GM21381 (cell line): ENCODE results near the gene DPF1.

Experiments
- ATAC-seq: cut with Tn5 transposase; IDR thresholded peaks from one replicate; pipeline ENCODE4 v1.9.1; 2021; ENCODE audit warnings: mild to moderate bottlenecking, moderate library complexity; ENCODE audit not compliant: unreplicated experiment

Gene DPF1

DNA sequence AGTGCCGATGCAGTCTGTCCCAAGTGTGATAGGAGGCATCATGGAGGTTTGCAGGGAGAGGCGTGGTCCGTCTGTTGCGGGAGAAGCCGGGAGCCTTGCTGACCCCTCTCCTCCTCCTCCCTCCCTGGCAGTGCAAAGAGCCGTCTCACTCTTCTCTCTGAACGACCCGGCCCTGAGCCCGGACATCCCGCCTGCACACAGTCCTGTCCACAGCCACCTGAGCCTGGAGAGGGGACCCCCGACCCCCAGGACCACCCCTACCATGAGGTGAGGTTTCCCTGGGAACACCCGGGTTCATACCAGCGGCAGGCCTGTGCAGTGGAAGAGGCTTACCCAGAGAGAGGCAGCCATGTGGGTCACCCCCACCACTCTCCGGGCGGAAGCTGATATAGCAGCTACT is 22.3 kb downstream of the DPF1 start:
- no peak for ATAC-seq

DNA sequence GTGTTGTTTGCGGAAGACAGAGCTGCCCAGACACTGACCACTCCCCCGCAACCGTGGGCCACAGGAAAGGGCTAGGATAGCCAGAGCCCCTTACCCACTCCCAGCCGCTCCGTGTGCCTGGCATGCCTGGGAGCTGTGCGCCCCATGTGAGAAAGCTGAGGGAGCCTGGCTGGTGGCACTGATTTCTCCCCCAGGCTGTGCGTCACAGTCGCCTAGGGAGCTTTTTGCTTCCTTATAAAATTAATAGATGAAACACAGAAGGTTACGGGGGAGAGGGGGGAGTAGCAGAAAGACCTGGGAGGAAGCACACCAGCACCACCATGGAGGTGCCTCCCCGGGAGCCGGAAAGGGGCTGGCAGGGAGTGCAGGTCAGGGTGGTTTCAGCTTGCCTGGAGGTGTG is 24.7 kb downstream of the DPF1 start:
- no peak for ATAC-seq

DNA sequence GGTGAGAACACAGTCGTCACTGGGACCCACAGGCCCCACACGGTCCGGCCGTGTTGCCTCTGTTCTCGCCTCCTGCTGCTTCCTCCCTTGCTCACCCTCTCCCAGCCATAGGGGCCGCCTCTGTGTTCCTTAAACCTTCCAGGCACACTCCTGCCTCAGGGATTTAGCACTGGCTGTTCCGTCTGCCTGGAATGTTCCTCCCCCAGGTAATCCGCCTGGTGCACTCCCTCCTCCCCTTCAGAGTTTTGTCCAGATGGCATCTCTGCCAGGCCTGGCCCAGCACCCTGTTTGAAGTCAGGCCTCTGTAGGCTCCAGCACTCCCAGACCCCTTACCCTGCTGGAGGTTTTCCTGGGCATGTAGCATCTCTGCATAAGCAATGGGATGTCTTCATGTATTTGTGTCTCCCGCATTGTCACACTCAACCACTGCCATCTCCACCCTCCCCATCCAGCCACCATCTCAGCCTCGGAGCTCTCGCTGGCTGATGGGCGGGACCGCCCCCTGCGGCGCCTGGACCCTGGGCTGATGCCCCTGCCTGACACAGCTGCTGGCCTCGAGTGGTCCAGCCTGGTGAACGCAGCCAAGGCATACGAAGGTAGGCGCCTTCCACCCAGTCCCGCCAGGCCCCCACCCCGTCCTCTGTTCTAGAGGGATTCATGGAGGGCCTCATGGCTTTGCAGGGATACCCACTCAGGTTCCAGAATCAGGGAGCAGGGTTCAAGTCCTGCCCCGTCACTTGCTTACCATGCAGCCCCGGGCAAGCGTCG is 25.9 kb downstream of the DPF1 start:
- ATAC-seq, result no peak

DNA sequence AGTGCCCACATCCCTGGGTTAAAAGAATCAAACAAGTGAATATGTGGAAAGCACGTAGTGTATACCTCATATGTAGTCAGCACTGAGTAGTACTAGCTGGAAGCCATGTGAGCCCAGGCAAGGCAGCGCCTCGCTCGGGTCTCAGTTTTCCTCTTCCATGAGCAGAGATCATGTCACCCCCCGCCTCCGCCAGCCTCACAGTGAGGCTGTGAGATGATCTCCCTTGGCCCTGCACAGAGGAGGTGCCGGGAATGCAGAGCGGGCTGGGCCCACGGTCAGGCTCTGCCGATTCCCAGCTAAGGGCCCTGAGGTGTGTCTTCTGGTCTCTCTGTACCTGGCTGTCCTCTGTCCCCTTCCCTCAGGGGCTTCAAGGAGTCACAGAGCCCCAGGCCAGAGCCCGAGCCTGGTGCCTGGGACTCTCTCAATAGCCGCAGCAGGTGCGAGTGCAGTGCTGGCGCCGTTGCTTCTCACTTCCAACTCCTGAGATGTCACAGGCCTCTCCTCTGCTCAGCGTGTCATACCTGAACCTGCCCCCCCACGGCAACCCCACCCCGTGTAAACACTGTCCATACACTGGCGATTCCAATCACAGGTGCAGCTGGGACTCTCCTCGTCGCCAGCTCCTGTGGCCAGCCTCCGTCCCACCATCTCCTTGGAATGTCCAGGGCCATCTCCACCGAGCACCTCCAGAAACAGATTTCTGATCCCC is 26.9 kb downstream of the DPF1 start:
- ATAC-seq, result no peak

DNA sequence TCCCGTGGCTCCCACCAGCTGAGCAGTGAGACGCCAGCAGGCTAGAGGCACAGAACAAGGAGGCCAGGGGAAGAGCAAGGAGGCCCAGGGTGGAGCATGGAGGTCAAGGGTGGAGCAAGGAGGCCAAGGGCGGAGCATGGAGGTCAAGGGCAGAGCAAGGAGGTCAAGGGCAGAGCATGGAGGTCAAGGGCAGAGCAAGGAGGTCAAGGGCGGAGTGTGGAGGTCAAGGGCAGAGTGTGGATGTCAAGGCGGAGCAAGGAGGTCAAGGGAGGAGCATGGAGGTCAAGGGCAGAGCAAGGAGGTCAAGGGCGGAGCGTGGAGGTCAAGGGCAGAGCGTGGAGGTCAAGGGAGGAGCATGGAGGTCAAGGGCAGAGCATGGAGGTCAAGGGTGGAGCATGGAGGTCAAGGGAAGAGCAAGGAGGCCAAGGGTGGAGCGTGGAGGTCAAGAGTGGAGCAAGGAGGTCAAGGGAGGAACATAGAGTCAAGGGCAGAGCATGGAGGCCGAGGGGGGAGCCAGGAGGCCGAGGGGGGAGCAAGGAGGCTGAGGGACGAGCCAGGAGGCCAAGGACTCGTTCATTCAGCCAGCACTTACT is 27.7 kb downstream of the DPF1 start:
- no peak for ATAC-seq

DNA sequence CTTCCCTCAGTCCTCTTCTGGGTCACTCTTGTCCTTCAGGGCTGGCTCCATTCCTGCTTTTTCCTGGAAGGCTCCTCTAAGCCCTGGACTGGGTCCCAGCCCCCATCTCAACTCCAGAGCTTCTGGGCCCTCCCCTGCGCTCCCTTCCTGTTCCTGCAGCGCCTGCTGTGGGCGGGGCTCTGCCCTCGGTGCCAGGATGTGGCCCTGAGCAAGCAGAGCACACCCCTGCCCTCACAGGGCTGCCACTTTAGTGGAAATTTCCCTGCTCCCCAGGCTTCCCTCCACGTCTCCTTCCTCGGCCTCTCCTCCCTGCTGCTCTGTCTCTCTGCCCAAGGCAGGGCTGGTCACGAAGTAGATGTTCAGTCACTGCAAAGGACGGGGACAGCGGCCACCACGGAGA is 28.8 kb downstream of the DPF1 start:
- no peak for ATAC-seq

DNA sequence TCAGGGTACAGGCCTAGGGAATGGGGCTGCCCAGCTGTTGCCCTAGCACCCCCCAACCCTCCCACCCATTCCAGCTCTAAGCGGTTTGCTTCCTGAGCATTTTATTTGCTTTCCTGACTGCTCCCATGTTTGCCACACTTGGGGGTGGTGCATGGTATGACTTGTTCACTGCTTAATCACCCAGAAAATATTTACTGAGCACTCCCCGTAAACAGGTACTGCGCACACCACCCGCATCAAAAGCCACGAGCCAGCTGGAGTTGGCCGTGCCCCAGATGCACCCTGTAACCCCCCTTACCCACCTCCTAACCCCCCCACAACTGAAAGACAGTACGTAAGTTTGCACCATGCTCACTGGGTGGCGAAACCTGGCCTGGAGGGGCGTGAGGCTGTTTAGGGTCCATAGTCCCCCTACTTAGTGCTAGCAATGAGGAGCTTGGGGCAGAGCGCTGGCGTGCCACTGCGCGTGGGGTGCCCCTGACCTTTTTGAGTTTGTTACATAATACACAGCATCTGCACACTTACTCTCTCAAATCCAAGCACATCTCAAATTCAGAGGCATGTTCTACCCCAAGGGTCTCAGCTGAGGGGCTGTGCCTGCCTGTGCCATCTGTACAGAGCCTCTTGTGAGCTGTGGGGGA is 29.8 kb downstream of the DPF1 start:
- no peak for ATAC-seq

DNA sequence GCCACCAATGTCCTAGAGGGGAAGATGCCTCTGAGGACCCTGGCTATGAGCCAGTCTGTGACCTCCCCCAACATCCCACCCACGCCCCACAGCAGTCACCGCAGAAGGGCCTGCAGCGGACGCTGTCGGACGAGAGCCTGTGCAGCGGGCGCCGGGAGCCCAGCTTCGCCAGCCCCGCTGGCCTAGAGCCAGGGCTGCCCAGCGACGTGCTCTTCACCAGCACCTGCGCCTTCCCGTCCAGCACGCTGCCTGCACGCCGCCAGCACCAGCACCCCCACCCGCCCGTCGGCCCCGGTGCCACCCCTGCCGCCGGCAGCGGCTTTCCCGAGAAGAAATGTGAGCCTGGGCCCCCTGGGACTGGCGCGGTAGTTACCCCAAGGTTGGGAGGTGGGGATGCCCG is 30.6 kb downstream of the DPF1 start:
- no peak for ATAC-seq

DNA sequence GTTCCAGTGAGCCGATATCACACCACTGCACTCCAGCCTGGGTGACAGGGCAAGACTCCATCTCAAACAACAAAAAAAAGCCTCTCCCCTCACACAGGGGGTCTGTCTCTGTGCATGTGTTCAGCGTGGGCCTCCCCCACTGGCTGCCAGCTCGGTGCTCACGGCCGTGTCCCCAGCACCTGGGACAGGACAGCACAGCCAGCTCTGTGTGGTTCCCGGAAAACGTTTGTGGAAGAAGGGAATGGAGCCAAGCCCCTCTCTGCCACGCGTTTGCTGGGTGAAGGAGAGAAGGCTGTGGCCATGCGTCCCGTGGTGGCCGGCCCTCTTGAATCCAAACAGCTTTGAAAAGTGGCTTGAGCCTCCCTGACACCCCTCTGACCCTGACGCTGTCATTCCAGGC is 32.3 kb downstream of the DPF1 start:
- no peak for ATAC-seq

DNA sequence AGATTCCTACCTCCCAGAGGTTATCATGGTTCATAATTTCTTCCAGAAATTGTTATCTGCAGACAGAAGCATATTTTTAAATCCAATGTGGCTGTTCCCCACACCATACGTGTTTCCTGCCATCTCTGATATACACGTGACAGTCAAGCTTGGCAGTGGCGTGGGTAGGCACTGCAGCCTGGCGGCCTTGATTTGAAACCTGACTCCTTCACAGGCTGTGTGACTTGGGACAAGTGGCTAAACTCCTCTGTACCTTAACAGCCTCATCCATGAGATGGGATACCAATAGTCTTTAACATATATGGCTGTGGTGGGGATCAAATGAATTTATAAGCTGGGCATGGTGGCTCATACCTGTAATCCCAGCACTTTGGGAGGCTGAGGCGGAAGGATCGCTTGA is 33.2 kb downstream of the DPF1 start:
- ATAC-seq, result no peak

DNA sequence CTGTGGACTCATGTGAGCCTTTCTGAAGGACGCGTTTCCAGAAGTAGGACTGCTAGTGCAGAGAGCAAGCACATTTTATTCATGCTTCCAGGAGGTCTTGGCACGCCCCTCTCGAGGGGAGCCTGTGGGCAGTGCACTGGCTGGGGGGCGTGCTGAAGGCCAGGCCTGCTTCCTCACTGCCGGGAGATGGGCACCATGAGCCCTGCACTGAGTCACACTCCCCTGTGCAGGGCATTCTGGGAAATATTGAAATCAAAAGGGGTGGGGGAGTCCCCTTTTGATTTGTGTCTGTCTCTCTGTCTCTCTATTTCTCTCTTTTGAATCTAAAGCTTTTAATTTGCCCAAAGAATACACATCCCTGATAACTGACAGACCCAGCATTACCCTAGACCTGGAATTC is 34.0 kb downstream of the DPF1 start:
- ATAC-seq, result no peak

DNA sequence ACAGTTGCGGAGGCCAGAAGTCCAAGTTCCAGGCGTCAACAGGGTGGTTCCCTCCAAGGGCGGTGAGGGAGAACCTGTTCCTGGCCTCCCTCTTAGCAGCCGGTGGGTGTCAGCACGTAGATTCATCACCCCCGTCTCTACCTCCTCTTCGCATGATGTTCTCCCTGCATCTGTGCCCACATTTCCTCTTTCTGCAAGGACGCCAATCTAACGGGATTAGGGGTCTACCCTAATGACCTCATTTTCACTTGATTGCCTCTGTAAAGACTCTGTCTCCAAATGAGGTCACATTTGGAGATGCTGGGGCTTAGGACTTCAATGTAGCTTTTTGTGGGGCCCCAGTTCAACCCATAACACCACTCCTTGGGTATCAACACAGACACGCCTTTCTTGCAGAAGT is 38.5 kb downstream of the DPF1 start:
- ATAC-seq, result no peak

DNA sequence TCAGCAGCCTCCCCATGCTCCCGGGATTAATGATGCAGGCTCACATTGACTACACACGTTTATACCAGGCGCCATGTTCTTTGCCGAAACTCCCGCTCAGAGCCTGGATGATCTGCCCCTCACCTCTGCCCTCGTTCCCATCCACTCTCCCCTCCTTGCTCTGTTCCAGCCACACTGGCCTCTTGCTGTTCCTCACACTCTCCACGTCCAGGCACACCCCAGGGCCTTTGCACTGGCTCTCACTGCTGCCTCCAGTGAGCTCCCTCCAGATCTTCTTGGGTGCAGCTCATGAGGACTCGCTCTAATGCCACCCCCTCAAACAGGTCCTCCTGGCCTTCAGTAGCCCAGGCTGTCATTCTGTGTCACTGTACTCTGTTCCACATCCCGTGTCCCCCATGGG is 39.2 kb downstream of the DPF1 start:
- no peak for ATAC-seq

DNA sequence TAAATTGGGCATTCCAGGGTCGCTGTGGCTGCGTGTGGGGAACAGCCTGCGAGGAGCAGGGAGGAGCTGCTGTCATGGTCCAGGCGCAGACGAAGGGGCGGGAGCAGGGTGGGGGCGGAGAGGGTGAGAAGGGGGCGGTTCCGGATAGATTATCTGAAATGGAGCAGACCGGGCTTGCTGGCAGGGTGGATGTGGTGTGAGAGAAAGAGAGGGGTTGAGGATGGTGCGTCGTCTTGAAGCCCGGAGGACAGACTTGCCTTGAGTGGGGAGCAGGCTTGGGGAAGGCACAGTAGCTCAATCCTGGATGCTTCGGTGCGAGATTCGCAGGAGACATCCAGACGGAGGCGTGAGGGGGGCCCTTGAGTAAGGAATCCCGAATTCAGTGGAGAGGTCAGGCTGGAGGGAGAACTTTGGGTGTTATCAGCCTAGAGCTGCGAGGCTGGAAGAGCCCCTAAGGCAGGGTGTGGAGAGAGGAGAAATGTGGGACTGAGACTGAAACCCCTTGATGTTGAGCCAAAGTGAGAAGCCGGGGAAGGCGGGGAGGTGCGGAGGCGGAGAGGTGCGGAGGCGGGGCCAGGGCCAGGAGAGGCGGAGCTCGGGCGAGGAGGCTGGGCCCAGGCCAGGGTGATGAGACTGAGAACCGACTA is 40.6 kb downstream of the DPF1 start:
- no peak for ATAC-seq

DNA sequence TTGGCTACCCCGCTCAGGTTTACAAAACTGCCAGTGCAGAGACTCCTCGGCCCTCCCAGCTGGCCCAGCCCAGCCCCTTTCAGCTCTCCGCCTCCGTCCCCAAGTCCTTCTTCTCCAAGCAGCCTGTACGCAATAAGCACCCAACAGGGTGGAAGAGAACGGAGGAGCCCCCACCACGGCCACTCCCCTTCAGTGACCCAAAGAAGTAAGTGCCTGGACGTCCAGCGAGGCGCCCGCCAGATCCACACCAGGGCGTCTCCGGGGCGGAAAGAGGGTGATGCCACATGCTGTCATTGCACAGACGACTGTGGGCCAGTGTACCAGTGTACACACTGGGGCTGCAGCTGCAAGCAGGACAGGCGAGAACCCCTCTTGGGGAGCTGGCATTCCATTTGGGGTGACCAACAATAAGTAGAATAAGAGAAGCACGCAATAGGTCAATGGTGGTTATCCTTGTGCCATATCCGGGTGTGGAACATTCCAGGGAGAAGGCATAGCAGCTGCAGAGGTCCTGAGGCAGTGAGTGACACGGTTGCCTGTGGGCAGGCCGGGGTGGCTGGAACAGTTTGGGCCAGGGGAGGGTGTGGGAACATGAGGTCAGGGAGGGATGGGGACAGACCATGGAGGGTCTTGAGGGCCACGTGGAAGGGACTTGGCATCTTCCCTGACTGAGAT is 41.3 kb downstream of the DPF1 start:
- no peak for ATAC-seq

DNA sequence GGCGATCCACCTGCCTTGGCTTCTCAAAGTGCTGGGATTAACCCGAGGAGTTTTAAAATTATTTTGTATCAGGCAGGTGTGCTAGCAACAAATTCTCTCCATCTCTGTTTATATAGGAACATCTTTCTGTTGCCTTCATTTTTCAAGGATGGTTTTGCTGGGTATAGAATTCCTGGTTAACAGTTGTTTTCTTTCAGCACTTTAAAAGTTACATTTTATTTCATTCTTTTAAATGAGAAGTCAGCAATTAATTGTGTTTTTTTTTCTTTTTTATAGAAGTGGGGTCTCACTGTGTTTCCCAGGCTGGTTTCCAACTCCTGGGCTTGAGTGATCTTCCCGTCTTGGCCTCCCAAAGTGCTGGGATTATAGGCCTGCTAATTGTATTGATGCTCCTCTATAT is 44.0 kb downstream of the DPF1 start:
- ATAC-seq, result no peak

DNA sequence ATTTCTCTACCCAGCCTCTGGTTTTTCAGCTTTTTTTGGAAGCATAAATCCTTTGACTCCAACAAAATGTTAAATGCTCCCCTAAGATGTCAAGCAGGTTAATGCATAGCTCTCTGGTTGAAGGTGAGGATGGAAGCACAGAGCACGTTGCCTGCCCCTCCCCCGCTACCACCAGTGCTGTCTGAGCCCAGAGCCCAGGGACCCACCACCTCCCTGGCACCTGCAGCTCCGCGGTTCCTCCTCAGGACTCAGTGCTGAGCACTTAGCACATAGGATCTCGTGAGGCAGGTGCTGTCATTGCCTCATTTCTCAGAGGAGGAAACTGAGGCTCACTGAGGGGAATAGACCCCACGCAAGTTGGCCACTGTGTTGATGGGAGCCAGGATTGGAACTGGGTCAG is 48.6 kb downstream of the DPF1 start:
- no peak for ATAC-seq

DNA sequence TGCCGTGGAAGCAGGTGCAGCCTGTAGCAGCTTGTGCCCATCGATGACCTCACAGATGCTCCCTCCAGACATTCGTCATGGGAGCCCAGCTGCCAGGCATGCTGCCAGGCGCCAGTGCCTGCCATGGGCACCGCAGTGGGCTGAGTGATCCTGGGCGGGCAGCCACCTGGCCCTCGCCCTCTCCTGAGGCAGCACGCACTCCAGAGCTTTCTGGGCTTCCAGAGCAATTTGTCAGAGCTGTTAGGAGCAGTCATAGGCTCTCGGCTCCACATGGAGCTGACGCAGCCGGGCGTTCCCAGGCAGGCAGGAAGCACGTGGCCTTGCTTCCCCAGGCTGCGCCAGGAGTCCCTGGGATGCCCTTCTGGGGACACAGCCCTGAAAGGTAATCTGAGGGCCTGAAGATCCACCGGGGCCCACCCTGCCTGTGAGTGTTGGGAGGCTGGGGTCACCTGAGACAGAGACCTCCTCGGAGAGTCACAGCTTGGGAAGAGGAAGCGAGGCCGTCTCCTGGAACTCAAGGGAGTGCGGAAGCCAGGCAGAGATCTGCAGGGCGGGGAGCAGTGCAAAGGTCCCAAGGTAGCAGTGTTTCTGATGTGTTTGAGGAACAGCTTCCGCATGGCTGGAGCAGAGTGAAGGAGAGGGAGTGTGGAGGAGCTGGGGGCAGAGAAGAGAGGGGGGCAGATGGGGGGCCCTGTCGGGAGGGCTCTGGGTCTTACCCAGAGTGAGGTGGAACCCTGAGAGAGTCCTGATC is 50.6 kb downstream of the DPF1 start:
- no peak for ATAC-seq

DNA sequence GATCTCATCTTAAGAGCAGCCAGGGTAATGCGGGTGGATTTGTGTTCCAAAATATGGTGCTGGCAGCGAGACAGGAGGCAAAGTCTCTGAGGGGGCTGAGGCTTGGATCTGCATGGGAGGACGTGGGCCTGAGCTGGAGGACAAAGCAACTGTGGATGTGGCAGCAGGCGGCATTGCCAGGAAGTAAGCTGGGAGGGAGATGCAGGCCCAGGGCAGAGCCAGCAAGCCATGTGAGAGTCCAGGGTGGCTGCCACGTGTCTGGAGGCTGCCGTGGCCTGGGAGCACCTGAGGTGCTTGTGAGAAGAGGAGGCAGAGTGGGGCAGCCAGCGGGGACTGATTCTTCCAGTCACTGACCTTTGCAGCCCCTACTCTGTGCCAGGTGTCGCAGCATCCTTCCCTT is 52.0 kb downstream of the DPF1 start:
- ATAC-seq, result no peak

DNA sequence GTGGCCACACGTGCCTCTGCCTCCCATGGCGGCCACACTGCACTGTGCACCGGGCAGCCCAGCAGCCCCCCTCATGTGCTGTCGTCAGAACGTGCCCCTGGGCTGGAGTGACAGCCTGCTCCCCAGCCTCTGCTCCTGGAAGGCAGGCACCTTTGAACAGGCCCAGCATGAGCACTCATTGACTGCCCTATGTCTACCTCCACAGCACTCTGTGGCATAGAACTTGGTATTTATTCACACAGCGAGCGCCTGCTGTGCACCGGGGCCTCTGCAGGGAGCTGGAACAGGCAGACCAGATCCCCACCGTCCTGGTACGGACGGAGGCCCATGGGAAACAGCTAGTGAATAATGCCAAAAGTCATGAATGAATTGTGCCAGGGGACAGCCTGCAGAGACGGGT is 53.7 kb downstream of the DPF1 start:
- ATAC-seq, result no peak
